Measurements from ENCODE around the gene PINK1.

Gene PINK1

DNA sequence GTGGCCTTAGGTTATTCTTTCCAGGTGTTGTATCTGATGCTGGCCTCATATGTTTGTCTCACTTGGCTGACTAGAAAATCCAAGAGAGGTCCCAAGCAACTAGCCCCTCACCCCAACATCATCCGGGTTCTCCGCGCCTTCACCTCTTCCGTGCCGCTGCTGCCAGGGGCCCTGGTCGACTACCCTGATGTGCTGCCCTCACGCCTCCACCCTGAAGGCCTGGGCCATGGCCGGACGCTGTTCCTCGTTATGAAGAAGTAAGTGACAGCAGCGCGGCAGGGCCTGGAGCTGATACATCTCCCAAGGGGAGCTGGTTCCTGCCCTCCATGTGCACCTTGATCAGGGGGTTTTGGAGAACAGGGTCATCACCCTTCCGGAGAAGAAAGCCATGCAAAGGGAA, 11.2 kb downstream of the PINK1 start:
- no peak for TF ChIP-seq POLR2AphosphoS5 (IDR thresholded peaks at IDR 0.05; ENCODE audit: borderline replicate concordance, low read depth, low read length)
- TF ChIP-seq EZH2 (IDR thresholded peaks at IDR 0.05) = no peak
- no peak for TF ChIP-seq FOXP2 (optimal IDR thresholded peaks at IDR 0.05; ENCODE audit: control extremely low read depth, extremely low read length, insufficient read depth)
- no peaks in the 10 kb centered on the region for H3K9me3 ChIP-seq (ENCODE audit: low read depth, low read length)
- no peak for DNase-seq (ENCODE audit: low read depth, low spot score)
- no peak overlapping the region for H3K27ac ChIP-seq
- no peak overlapping the region for H3K9ac ChIP-seq (ENCODE audit: insufficient read length)
- peaks cover 9% of the 10 kb centered on the region; the same call in 1 of the 2 replicates for H3K36me3 ChIP-seq (ENCODE audit: insufficient read depth, low read length)
- H3K4me3 ChIP-seq = no peak overlapping the region

GRCh38 chr1:20645414-20645813, 12.2 kb downstream of the PINK1 start:
- Histone ChIP-seq H3K9ac (ENCODE audit: insufficient read length) (no peak overlapping the region), H3K27ac (no peak overlapping the region), H3K4me3 (no peak overlapping the region), H3K36me3 (ENCODE audit: insufficient read depth, low read length) (peaks cover 17% of the 10 kb centered on the region; the same call in 1 of the 2 replicates), H3K9me3 (ENCODE audit: low read depth, low read length) (no peaks in the 10 kb centered on the region)
- TF ChIP-seq EZH2 (IDR thresholded peaks at IDR 0.05) (no peak), POLR2AphosphoS5 (IDR thresholded peaks at IDR 0.05; ENCODE audit: borderline replicate concordance, low read depth, low read length) (no peak), FOXP2 (optimal IDR thresholded peaks at IDR 0.05; ENCODE audit: control extremely low read depth, extremely low read length, insufficient read depth) (no peak)
- no peak for DNase-seq (ENCODE audit: low read depth, low spot score)

DNA sequence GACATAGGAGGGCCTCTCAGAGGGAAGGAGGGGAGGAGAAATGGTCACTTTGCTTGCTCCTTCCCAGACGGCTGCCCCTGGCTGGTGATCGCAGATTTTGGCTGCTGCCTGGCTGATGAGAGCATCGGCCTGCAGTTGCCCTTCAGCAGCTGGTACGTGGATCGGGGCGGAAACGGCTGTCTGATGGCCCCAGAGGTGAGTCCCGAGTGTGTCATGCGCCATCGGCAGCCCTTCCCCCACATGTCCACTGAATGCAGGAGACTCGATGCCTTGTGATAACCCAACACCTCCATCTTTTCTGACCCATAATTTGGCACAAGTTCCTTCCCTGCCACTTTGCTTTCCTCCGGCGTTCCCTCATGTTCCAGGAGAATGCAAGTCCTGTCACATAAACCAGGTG, 15.2 kb downstream of the PINK1 start:
- no peak overlapping the region for H3K4me3 ChIP-seq
- H3K9me3 ChIP-seq (ENCODE audit: low read depth, low read length) = no peaks in the 10 kb centered on the region
- no peak for DNase-seq (ENCODE audit: low read depth, low spot score)
- TF ChIP-seq POLR2AphosphoS5 (IDR thresholded peaks at IDR 0.05; ENCODE audit: borderline replicate concordance, low read depth, low read length) (no peak), FOXP2 (optimal IDR thresholded peaks at IDR 0.05; ENCODE audit: control extremely low read depth, extremely low read length, insufficient read depth) (no peak)
- no peak overlapping the region for H3K27ac ChIP-seq
- peaks cover 41% of the 10 kb centered on the region; the same call in 1 of the 2 replicates for H3K36me3 ChIP-seq (ENCODE audit: insufficient read depth, low read length)
- no peak overlapping the region for H3K9ac ChIP-seq (ENCODE audit: insufficient read length)

DNA sequence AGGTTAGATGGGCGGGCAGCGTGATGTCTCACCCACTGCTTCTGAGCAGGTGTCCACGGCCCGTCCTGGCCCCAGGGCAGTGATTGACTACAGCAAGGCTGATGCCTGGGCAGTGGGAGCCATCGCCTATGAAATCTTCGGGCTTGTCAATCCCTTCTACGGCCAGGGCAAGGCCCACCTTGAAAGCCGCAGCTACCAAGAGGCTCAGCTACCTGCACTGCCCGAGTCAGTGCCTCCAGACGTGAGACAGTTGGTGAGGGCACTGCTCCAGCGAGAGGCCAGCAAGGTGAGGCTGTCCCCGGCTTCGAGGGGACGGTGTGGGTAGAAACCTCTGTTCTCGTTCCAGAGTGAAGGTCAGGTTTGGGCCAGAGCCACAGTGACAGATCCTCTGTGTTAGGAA, 15.7 kb downstream of the PINK1 start:
- DNase-seq (ENCODE audit: low read depth, low spot score) = no peak
- Histone ChIP-seq H3K27ac (no peak overlapping the region), H3K9me3 (ENCODE audit: low read depth, low read length) (no peaks in the 10 kb centered on the region), H3K36me3 (ENCODE audit: insufficient read depth, low read length) (peaks cover 46% of the 10 kb centered on the region; the same call in 1 of the 2 replicates), H3K9ac (ENCODE audit: insufficient read length) (no peak overlapping the region), H3K4me3 (no peak overlapping the region)
- TF ChIP-seq POLR2AphosphoS5 (IDR thresholded peaks at IDR 0.05; ENCODE audit: borderline replicate concordance, low read depth, low read length) (no peak), EZH2 (IDR thresholded peaks at IDR 0.05) (no peak), FOXP2 (optimal IDR thresholded peaks at IDR 0.05; ENCODE audit: control extremely low read depth, extremely low read length, insufficient read depth) (no peak)

DNA sequence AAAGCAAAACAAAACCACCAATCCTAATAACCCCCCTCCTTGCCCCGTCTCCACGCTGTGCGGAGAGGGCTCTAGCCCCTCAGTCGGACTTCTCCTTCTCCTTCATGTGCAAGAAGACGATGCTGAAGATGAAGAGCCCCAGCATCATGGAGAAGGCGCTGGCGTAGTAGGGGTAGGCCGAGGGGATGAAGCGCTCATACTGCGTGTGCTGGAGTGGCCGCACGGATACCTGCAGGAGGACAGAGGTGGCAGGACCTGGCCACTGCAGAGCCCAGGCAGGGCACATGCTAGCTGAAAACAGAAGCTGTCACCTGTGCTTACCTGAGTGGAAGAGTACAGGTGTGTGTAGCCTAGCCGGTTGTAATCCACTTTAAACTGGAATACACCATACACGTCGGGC, 19.0 kb downstream of the PINK1 start:
- no peak for TF ChIP-seq EZH2 (IDR thresholded peaks at IDR 0.05)
- no peak for TF ChIP-seq FOXP2 (optimal IDR thresholded peaks at IDR 0.05; ENCODE audit: control extremely low read depth, extremely low read length, insufficient read depth)
- TF ChIP-seq POLR2AphosphoS5 (IDR thresholded peaks at IDR 0.05; ENCODE audit: borderline replicate concordance, low read depth, low read length) = no peak
- DNase-seq (ENCODE audit: low read depth, low spot score) = no peak
- H3K4me3 ChIP-seq = no peak overlapping the region
- H3K9ac ChIP-seq (ENCODE audit: insufficient read length) = no peak overlapping the region
- no peak overlapping the region for H3K27ac ChIP-seq
- H3K9me3 ChIP-seq (ENCODE audit: low read depth, low read length) = no peaks in the 10 kb centered on the region
- peaks cover 75% of the 10 kb centered on the region for H3K36me3 ChIP-seq (ENCODE audit: insufficient read depth, low read length)

DNA sequence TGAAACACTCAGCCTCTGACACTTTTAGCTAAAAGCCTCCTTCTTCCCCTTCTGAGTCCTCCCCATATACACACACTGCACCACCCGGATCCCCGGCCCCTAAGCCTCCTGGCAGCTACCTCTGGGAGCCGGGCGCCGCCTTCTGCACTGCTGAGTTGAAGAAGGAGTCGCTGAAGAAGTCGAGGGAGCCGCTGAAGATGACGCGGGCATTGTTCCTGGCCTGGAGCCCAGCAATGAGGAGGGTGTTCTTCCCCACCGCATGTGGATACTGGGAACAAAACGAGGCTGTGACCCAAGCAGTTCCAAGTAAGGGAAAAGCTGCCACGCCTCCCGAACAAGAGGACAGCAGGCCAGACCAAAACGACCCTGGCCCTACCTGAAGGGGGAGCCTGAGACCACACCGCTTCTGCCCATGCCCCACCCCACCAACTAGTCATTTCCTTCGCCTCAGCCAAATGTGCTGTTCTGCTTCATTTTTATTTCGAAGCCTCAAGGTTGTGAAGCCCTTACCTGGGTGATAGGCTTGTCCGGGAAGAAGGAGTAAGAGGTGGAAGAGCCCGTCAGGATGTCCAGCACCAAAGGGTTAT, 20.9 kb downstream of the PINK1 start:
- no peak overlapping the region for H3K27ac ChIP-seq
- no peak overlapping the region for H3K9ac ChIP-seq (ENCODE audit: insufficient read length)
- no peak for DNase-seq (ENCODE audit: low read depth, low spot score)
- H3K4me3 ChIP-seq = no peak overlapping the region
- H3K9me3 ChIP-seq (ENCODE audit: low read depth, low read length) = no peaks in the 10 kb centered on the region
- H3K36me3 ChIP-seq (ENCODE audit: insufficient read depth, low read length) = peaks cover 85% of the 10 kb centered on the region
- TF ChIP-seq EZH2 (IDR thresholded peaks at IDR 0.05) (no peak), POLR2AphosphoS5 (IDR thresholded peaks at IDR 0.05; ENCODE audit: borderline replicate concordance, low read depth, low read length) (no peak), FOXP2 (optimal IDR thresholded peaks at IDR 0.05; ENCODE audit: control extremely low read depth, extremely low read length, insufficient read depth) (no peak)

DNA sequence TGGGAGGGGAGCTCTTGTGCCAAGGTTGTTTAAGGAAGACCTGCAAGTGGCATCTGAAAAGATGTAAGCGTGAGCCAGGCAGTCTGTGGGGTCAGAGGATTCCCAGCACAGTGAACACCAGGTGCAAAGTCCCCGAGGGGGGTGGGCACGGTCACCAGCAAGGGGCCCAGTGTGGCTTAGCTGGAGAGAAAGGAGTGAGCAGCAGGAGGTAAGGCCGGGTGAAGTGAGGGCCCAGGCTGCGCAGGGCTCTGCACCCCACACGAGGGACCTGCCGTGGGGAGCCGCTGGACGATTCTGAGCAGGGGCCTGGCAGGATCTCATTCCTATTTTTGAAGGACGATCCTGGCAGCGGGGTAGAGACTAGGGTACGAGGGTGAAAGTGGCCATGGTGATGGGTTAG, 23.8 kb downstream of the PINK1 start:
- no peak overlapping the region for H3K27ac ChIP-seq
- H3K4me3 ChIP-seq = no peak overlapping the region
- no peak overlapping the region for H3K9ac ChIP-seq (ENCODE audit: insufficient read length)
- peaks cover 72% of the 10 kb centered on the region for H3K36me3 ChIP-seq (ENCODE audit: insufficient read depth, low read length)
- DNase-seq (ENCODE audit: low read depth, low spot score) = no peak
- no peaks in the 10 kb centered on the region for H3K9me3 ChIP-seq (ENCODE audit: low read depth, low read length)
- TF ChIP-seq FOXP2 (optimal IDR thresholded peaks at IDR 0.05; ENCODE audit: control extremely low read depth, extremely low read length, insufficient read depth) = no peak
- no peak for TF ChIP-seq POLR2AphosphoS5 (IDR thresholded peaks at IDR 0.05; ENCODE audit: borderline replicate concordance, low read depth, low read length)
- no peak for TF ChIP-seq EZH2 (IDR thresholded peaks at IDR 0.05)

GRCh38 chr1:20658166-20658915, 25.1 kb downstream of the PINK1 start:
- H3K4me3 ChIP-seq = no peak overlapping the region
- DNase-seq (ENCODE audit: low read depth, low spot score) = no peak
- no peak overlapping the region for H3K9ac ChIP-seq (ENCODE audit: insufficient read length)
- no peak for TF ChIP-seq POLR2AphosphoS5 (IDR thresholded peaks at IDR 0.05; ENCODE audit: borderline replicate concordance, low read depth, low read length)
- H3K36me3 ChIP-seq (ENCODE audit: insufficient read depth, low read length) = peaks cover 59% of the 10 kb centered on the region
- no peak overlapping the region for H3K27ac ChIP-seq
- no peaks in the 10 kb centered on the region for H3K9me3 ChIP-seq (ENCODE audit: low read depth, low read length)
